ENCODE results near the gene CRIM1.

- TF ChIP-seq CTCF (conservative IDR thresholded peaks at IDR 0.05; ENCODE audit: low read depth in 2 of 2) (no peak), POLR2AphosphoS5 (IDR thresholded peaks at IDR 0.05; ENCODE audit: low read depth) (no peak), JUNB (IDR thresholded peaks at IDR 0.05; ENCODE audit: unreplicated experiment) (no peak), EZH2 (IDR thresholded peaks at IDR 0.05; ENCODE audit: low read depth, unreplicated experiment) (no peak), ZNF114 (CRISPR knock-in tag; IDR thresholded peaks at IDR 0.05) (no peak), CREB1 (CRISPR knock-in tag; IDR thresholded peaks at IDR 0.05; ENCODE audit: low read depth) (no peak), EZH2phosphoT487 (IDR thresholded peaks at IDR 0.05; ENCODE audit: unreplicated experiment) (no peak), STAT1 (IDR thresholded peaks at IDR 0.05; ENCODE audit: unreplicated experiment) (no peak), REST (IDR thresholded peaks at IDR 0.05; ENCODE audit: unreplicated experiment) (no peak)
Measured at GRCh38 chr2:36343606-36344005, 12.0 kb upstream of the CRIM1 start.
